Dermis microvascular lymphatic vessel endothelial cell (primary cell): ENCODE data around the gene IFIT3. TPM values are rescaled to one million over a fixed set of nuclear protein-coding genes. Genes with fewer than 3 reads are reported as not detected.
A peak's percentile ranks its signal among the peaks of the same experiment; 100 is the strongest.

Experiments
- DNase-seq, 2 donors: peaks; one replicate each; pipeline versions ENCODE4 v3.0.0 to v3.0.0-alpha.2; 2010; ENCODE audit warnings: low read depth in 2 of 2
- total RNA-seq: library from RNA; depleted of rRNA; stranded (reverse); fragments of >200 nt; gene quantifications from 2 replicates; pipeline ENCODE4 v1.2.1, GENCODE V29; 2014

Gene IFIT3
- total RNA-seq, 1 donor from 2014 or later, result 7.3 TPM

- DNase-seq, result no peak
These were observed 29.3 kb downstream of the IFIT3 start for GRCh38 chr10:89357096-89357495.

DNA sequence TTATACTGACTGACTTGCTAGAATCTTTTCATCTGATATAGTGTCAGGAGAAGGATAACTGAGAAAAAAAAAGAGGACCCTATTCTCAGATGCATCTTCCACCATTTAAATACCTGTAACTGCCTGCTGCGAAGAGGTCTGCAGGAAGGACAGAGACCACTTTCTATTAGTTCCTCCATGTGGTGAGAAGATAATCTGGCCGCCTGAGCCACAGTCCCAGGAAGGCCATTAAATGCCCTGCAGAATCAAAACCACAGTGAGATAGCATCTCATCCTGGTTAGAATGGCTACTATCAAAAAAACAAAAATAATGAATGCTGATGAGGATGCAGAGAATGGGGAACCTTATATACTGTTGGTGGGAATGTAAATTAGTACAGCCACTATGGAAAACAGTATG lies 30.2 kb downstream of the IFIT3 start:
- no peak for DNase-seq

- no peak for DNase-seq
These were observed 32.4 kb downstream of the IFIT3 start for GRCh38 chr10:89360157-89360556.

DNA sequence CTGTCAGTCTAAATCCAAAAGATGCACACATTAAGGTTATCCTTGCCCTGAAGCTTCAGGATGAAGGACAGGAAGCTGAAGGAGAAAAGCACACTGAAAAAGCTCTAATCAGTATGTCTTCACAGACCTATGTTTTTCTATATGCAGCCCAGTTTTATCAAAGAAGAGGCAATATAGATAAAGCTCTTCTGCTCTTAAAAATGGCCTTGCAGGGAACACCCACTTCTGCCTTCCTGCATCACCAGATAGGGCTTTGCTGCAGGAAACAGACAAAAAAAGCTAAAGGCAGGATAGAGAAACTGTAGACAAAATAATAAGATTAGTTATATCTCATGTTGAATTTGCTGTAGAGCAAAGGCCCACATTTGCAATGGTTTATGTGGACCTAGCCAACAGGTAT lies 35.1 kb downstream of the IFIT3 start:
- no peak for DNase-seq

DNA sequence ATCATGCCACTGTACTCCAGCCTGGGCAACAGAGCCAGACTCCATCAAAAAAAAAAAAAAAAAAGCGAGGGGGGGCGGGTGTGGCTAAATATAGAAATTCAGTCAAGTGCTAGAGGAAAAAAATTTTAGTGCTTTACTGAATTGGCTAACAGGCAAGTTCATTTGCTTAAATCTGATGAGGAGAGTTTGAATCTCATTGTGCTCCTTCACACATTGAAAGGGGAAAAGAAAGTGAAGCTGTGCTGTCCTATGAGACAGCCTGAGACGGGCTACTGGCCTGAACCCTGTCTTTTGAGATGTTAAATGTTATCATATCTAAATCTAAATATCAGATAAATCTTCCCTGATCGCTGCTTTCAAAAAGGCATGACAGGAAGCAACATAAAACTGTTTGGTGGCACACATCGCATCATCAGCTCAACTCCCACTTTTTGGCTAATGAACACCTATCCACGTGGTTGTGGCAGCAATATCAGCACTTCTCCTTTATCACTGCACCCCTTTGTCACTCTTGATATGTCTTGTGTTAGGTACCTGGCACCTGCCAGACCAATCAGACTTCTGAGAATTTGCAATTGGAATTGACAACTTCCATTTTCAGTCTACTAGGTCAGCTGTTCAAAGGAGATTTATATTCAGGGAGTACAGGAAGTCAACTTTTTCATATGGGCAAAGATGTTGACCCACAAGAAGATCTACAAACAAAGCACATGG lies 36.1 kb downstream of the IFIT3 start:
- no peak for DNase-seq

DNA sequence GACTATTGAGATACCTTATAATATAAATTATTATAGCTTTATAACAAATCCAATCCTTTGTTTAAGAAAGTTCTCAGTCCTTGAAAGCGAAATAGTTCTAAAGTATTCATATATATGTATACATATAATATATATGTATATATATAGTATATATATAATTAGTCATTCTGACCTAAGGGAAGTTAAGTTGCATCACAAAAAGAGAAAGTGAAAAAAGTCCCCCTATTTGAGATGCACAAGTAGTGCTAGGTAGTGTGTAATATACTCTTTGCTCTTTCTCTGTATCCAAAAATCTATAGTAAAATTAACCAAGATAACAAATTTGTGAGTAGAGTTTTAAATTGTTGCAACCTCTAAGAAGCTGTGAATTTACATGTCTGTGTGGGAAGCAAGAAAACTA lies 36.7 kb downstream of the IFIT3 start:
- DNase-seq, result no peak

- DNase-seq, result peak in 1 of 2 donors; percentile 64
These were observed 39.7 kb downstream of the IFIT3 start for GRCh38 chr10:89367529-89367928.

GRCh38 chr10:89368129-89368528 lies 40.3 kb downstream of the IFIT3 start:
- no peak for DNase-seq

DNA sequence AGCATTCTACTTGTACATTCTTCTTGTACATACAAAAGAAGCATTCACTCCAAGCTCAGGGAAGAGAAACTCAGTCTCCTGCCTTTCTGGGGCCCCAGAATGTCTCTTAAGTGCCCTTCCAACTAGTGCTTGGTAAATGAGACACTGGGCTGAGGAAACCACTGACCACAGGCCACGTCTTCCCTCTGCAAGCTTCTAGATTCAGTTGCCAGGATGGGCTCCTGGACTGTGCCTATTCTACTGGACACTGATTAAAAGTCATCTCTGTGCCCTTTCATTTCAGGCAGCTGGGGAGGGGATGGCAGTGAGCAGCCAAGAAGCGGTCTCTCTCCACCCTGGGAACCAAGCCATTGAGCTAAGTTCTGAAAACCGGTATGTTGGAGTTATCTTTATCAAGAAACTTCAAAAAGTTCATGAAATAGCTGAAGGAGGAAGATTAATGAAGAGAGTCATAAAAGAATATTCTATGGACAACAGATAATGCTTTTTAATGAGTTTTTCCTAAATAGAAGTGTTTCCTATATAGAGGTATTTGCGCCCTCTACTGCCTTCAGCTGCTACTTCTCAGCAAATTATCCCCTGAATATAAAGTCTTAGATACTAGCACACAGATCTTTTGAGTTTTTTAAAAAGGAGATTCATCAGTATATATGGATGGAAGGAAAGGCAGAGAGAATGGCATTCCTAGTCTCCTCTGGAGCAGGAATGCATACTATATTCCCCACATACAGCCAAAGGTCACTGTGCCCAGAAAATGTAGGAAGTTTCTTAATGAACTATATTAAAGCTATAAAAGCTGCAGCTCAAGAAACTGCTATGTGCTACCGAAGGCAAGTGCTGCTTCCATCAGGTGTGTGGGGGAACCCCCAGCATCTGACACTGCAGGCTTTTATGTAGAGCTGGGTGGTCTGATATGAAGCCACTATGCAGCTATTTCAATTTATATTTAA lies 41.6 kb downstream of the IFIT3 start:
- peak in 1 of 2 donors; percentile 57 for DNase-seq

- DNase-seq, result no peak
These were observed 43.3 kb downstream of the IFIT3 start for GRCh38 chr10:89371079-89371478.

DNA sequence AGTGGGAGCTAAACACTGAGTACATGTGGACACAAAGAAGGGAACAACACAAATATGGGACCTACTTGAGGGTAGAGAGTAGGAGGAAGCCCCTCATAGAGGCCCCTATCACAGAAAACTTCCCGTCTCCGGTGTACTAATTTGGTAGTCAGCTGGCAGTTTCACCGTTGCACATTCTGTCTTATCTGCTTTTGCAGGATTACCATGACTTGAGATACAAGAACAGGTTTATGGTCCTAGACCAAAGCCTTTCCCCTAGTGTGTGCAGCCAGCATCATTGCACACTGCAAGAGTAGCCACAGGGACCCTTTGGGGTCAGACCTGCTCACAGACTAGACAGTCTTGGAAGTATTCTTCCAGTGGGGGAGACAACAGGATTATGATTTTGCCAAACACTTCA lies 44.2 kb downstream of the IFIT3 start:
- DNase-seq, result no peak

GRCh38 chr10:89373916-89374711 lies 46.3 kb downstream of the IFIT3 start:
- DNase-seq, result peak; percentile 98 to 99

- DNase-seq, result peak in 1 of 2 donors; percentile 34
These were observed 46.9 kb downstream of the IFIT3 start for GRCh38 chr10:89374713-89375141.

- DNase-seq, result no peak
These were observed 50.2 kb downstream of the IFIT3 start, which contains the start of gene IFIT1B for GRCh38 chr10:89377705-89378637. Gene IFIT1B, plus strand, starts transcription at chr10:89378056. Its CDS starts 80 bp downstream, at chr10:89378136.

DNA sequence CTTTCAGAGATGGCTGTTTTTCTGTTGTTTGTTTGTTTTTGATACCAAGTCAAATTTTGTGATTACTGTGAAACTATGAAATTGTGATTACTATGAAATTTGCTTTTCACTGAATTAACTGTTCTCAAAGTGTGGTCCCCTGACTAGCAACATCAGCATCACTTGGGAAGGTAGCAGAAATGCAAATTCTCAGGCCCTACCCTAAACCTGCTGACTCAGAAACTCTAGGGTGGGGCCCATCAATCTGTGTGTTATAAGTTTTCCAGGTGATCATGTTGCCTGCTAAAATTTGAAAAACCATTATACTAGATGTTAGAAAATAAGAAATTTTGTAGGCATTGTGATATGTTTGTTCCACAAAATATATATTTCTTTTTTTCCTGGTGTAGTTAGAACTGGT lies 51.3 kb downstream of the IFIT3 start:
- no peak for DNase-seq

DNA sequence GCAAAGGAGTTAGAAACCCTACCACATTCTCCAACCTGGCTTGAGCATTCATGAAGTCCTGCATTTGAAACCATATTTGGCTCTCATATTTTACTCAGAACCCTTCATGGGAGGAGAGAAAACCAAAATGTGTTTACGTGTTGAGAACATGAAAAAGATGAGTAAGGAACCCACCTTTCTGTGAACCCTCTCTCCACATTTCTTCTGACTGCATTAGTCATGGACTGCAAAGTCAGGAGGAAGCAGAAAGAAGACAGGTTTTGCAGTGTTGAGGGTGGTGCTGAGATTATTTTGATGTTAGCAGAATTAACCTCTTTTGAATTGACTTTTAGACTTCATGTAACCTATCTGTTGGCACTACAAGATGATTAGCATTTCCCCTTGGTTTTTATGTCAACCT lies 55.0 kb downstream of the IFIT3 start:
- DNase-seq, result no peak

GRCh38 chr10:89384474-89385340 lies 56.9 kb downstream of the IFIT3 start:
- no peak for DNase-seq

- no peak for DNase-seq
These were observed 61.0 kb downstream of the IFIT3 start for GRCh38 chr10:89388806-89389205.

GRCh38 chr10:89389254-89389653 lies 61.5 kb downstream of the IFIT3 start:
- peak in 1 of 2 donors; percentile 36 for DNase-seq
